Endothelial cell of umbilical vein (primary cell): Measurements from ENCODE around the gene CCDC85C. TPM values are rescaled to one million over a fixed set of nuclear protein-coding genes. Genes with fewer than 3 reads are reported as not detected.

Source experiments
- BruUV-seq: library from RNA; stranded (reverse); fragments of 400-500 nt; replicated peaks from 2 replicates; lab custom pipeline; 2021; lab: Mats Ljungman, UMichigan
- CTCF ChIA-PET: fragments of 300-600, 350-600 bp; sonication (Branson Sonifier 250); formaldehyde crosslinking; loops from one replicate; lab custom pipeline; 2021; ENCODE audit warnings: antibody characterized with exemption, inconsistent platforms; lab: Charles Lee
- POLR2A ChIA-PET: fragments of 300-600, 350-600 bp; sonication (Branson Sonifier 250); formaldehyde crosslinking; loops from one replicate; lab custom pipeline; 2021; ENCODE audit warnings: antibody characterized with exemption, inconsistent platforms; lab: Charles Lee
- DNase-seq: peaks from one replicate; pipeline ENCODE4 v3.0.0-alpha.2; 2011; ENCODE audit warnings: low read depth, low spot score
- FAIRE-seq: peaks from 2 replicates; lab custom pipeline; 2011; peaks lifted over from hg19 to GRCh38; lab: Jason Lieb, UNC
- H2AFZ ChIP-seq: 2 replicates; pipeline ENCODE4 v1.6.0; 2012; ENCODE audit warnings: low read depth, low read length, control low read depth, inconsistent platforms
- H3K27ac ChIP-seq: 2 replicates; pipeline ENCODE4 v1.5.1; 2011; ENCODE audit warnings: low read depth, mild to moderate bottlenecking, control low read depth, low read length, moderate library complexity; ENCODE audit not compliant: insufficient read depth
- H3K27me3 ChIP-seq, 2 experiments: 2 replicates each; pipeline versions ENCODE4 v1.6.0 to v1.6.1; 2011; ENCODE audit warnings: low read length in 2 of 2, mixed read lengths in 1 of 2; ENCODE audit not compliant: control insufficient read depth in 2 of 2, insufficient read depth in 2 of 2
- H3K36me3 ChIP-seq, 2 experiments: 2 replicates in 1 of 2; 3 replicates in 1 of 2; pipeline ENCODE4 v1.5.1; 2011; ENCODE audit warnings: low read length in 2 of 2, mild to moderate bottlenecking in 1 of 2, moderate library complexity in 1 of 2; ENCODE audit not compliant: control insufficient read depth in 2 of 2, insufficient read depth in 2 of 2; ENCODE audit errors: extremely low read depth in 1 of 2
- H3K4me1 ChIP-seq: 3 replicates; pipeline ENCODE4 v1.5.1; 2011; ENCODE audit warnings: mild to moderate bottlenecking, low read length; ENCODE audit not compliant: control insufficient read depth, insufficient read depth; ENCODE audit errors: extremely low read depth
- H3K4me2 ChIP-seq: 2 replicates; pipeline ENCODE4 v1.6.1; 2011; ENCODE audit warnings: low read length, control low read depth, mixed read lengths; ENCODE audit not compliant: insufficient read depth
- H3K4me3 ChIP-seq, 3 experiments: fragments of 200-600 bp in 1 of 3; sonication (generic), shearing (Covaris generic) in 1 of 3; replicated peaks in 1 of 3; 2 replicates each; pipeline ENCODE4 v1.5.1; 2011 to 2016; ENCODE audit warnings: control low read depth in 3 of 3, low read length in 3 of 3, mild to moderate bottlenecking in 2 of 3, inconsistent platforms in 1 of 3, low read depth in 1 of 3, moderate library complexity in 1 of 3; ENCODE audit not compliant: insufficient read depth in 1 of 3
- H3K79me2 ChIP-seq: 2 replicates; pipeline ENCODE4 v1.6.0; 2012; ENCODE audit warnings: low read length, inconsistent platforms; ENCODE audit not compliant: control insufficient read depth, insufficient read depth
- H3K9ac ChIP-seq: replicated peaks from 2 replicates; pipeline ENCODE3; 2011; ENCODE audit warnings: low read length, control low read depth; ENCODE audit not compliant: insufficient read depth; ENCODE audit errors: extremely low read depth
- H3K9me1 ChIP-seq: replicated peaks from 3 replicates; pipeline ENCODE4 v1.6.0; 2011; ENCODE audit warnings: mild to moderate bottlenecking, low read length; ENCODE audit not compliant: control insufficient read depth, insufficient read depth; ENCODE audit errors: extremely low read depth
- H3K9me3 ChIP-seq: replicated peaks from 2 replicates; pipeline ENCODE4 v1.5.1; 2012; ENCODE audit warnings: low read length, inconsistent platforms; ENCODE audit not compliant: control insufficient read depth, insufficient read depth
- H4K20me1 ChIP-seq: replicated peaks from 2 replicates; pipeline ENCODE3; 2011; ENCODE audit warnings: mild to moderate bottlenecking, low read length; ENCODE audit not compliant: control insufficient read depth, insufficient read depth; ENCODE audit errors: extremely low read depth
- CTCF ChIP-seq, 2 donors: IDR thresholded peaks; 1 replicate in 1 of 2; 2 replicates in 1 of 2; pipeline ENCODE4 v1.5.1; 2011; ENCODE audit warnings: low read length in 2 of 2, mild to moderate bottlenecking in 2 of 2, moderate library complexity in 2 of 2, control low read depth in 1 of 2, inconsistent platforms in 1 of 2, low read depth in 1 of 2; ENCODE audit not compliant: insufficient read depth in 1 of 2; ENCODE audit errors: extremely low read depth in 1 of 2
- EZH2 ChIP-seq: IDR thresholded peaks from 2 replicates; pipeline ENCODE4 v1.6.1; 2012; ENCODE audit warnings: borderline replicate concordance, low read depth, mild to moderate bottlenecking, moderate library complexity, low read length, inconsistent platforms; ENCODE audit not compliant: severe bottlenecking
- FOS ChIP-seq: IDR thresholded peaks from 2 replicates; pipeline ENCODE4 v1.6.1; 2011; ENCODE audit warnings: mild to moderate bottlenecking, low read length, moderate library complexity, borderline replicate concordance; ENCODE audit not compliant: insufficient read depth
- GATA2 ChIP-seq: IDR thresholded peaks from 2 replicates; pipeline ENCODE4 v1.7.0; 2011; ENCODE audit warnings: low read depth, mild to moderate bottlenecking, moderate library complexity, mixed read lengths, low read length; ENCODE audit not compliant: insufficient read length, insufficient read depth
- JUN ChIP-seq: IDR thresholded peaks from 2 replicates; pipeline ENCODE4 v1.6.1; 2011; ENCODE audit warnings: borderline replicate concordance, low read depth; ENCODE audit not compliant: insufficient read length, insufficient read depth
- MAX ChIP-seq: IDR thresholded peaks from 2 replicates; pipeline ENCODE4 v1.6.1; 2011; ENCODE audit not compliant: insufficient read depth, insufficient read length
- MYC ChIP-seq: IDR thresholded peaks from one replicate; pipeline ENCODE4 v1.6.1; 2011; ENCODE audit warnings: mild to moderate bottlenecking, low read depth, low read length
- POLR2A ChIP-seq: IDR thresholded peaks from 2 replicates; pipeline ENCODE4 v1.6.1; 2012; ENCODE audit warnings: low read depth, mild to moderate bottlenecking, control low read depth, low read length
- POLR2AphosphoS5 ChIP-seq: IDR thresholded peaks from 2 replicates; pipeline ENCODE4 v1.6.1; 2012; ENCODE audit warnings: low read depth, mild to moderate bottlenecking, control low read depth, low read length, moderate library complexity; ENCODE audit not compliant: insufficient read depth
- dilution Hi-C: fragments of 300-500 bp; cut with MboI; formaldehyde crosslinking; loops from one replicate; pipeline ENCODE4 v1.15.0; 2019; ENCODE audit warnings: low sequenced_read_pairs; ENCODE audit not compliant: extremely low pct_ligation_motif_present
- intact Hi-C: fragments of 100-400 bp; cut with micrococcal nuclease; formaldehyde crosslinking; loops from one replicate; pipeline ENCODE4 v1.10.0; 2022
- polyA plus RNA-seq, 4 experiments: library from polyadenylated mRNA; depleted of rRNA in 3 of 4; stranded (reverse) in 3 of 4; unstranded in 1 of 4; fragments of >200 nt; gene quantifications; 2 replicates each; pipeline versions ENCODE4 v1.2.1 to v1.2.3, GENCODE V29; 2011 to 2012; ENCODE audit warnings: missing spikeins in 1 of 4
- total RNA-seq: library from RNA; stranded (reverse); gene quantifications from 2 replicates; pipeline ENCODE4 v1.2.3, GENCODE V29; 2021

The CCDC85C gene
- total and polyA plus RNA-seq, 2 donors (not counting 3 experiments of a cell fraction or from before 2014, with no cell fraction given), result 7.5 to 17.8 TPM

- no peak overlapping the region for H2AFZ ChIP-seq
- H3K4me2 ChIP-seq, result no peak overlapping the region
- peaks cover 37% of the 10 kb centered on the region for H3K4me1 ChIP-seq
- H3K9me3 ChIP-seq, result no peaks in the 10 kb centered on the region
- ChIA-PET POLR2A (no interaction called here), CTCF (interaction anchor here (1.0 to 1.4 kb wide), 2 partner anchors 11 to 30 kb away, joined by 4 read pairs; no protein-coding TSS in a partner anchor)
- intact Hi-C loops (no loop called here), dilution Hi-C loops (no loop called here)
- H3K4me3 ChIP-seq, result no peak overlapping the region
- no peak overlapping the region for H3K27ac ChIP-seq
- no peak for TF ChIP-seq JUN
- TF ChIP-seq FOS, result no peak
- TF ChIP-seq POLR2A, result no peak
- no peak for TF ChIP-seq GATA2
- no peak for TF ChIP-seq CTCF (IDR thresholded peaks at IDR 0.05; ENCODE audit: extremely low read depth in 1 of 2, insufficient read depth in 1 of 2, low read depth in 1 of 2, low read length in 2 of 2)
- TF ChIP-seq MYC, result no peak
- no peak for TF ChIP-seq MAX
- TF ChIP-seq EZH2, result no peak
- TF ChIP-seq POLR2AphosphoS5, result no peak
- FAIRE-seq (no peak), DNase-seq (no peak)
- H3K9me1 ChIP-seq, result no peaks in the 10 kb centered on the region
- no peak overlapping the region for H3K9ac ChIP-seq
- no peaks in the 10 kb centered on the region for H3K79me2 ChIP-seq
- no TSS peak for BruUV-seq
- H3K27me3 ChIP-seq, result peaks cover 0 to 2% of the 10 kb centered on the region in 2 experiments
- no peaks in the 10 kb centered on the region for H3K36me3 ChIP-seq
- H4K20me1 ChIP-seq, result no peaks in the 10 kb centered on the region
Observed at GRCh38 chr14:99597911-99598600, 6.0 kb downstream of the CCDC85C start.
